WTC11 (cell line): ENCODE data around the gene STRN.

ENCODE experiments used
- AFF4 ChIP-seq: sonication (generic); formaldehyde crosslinking; IDR thresholded peaks from 2 replicates; pipeline ENCODE4 v1.8.1; 2023; ENCODE audit warnings: mild to moderate bottlenecking, missing genetic modification reagents, borderline replicate concordance
- ESRRA ChIP-seq: sonication (generic); formaldehyde crosslinking; IDR thresholded peaks from 2 replicates; pipeline ENCODE4 v1.8.1; 2022; ENCODE audit warnings: mild to moderate bottlenecking, missing genetic modification reagents, borderline replicate concordance
- FOXJ3 ChIP-seq: sonication (generic); formaldehyde crosslinking; IDR thresholded peaks from 2 replicates; pipeline ENCODE4 v1.9.0; 2021; ENCODE audit warnings: missing genetic modification reagents, mild to moderate bottlenecking, borderline replicate concordance
- IRF2 ChIP-seq: sonication (generic); formaldehyde crosslinking; IDR thresholded peaks from 2 replicates; pipeline ENCODE4 v1.8.0; 2022; ENCODE audit warnings: low read depth, missing genetic modification reagents, borderline replicate concordance
- MAX ChIP-seq: sonication (generic); formaldehyde crosslinking; IDR thresholded peaks from 2 replicates; pipeline ENCODE4 v1.8.0; 2022; ENCODE audit warnings: mild to moderate bottlenecking, missing genetic modification reagents
- NFYB ChIP-seq: sonication (generic); formaldehyde crosslinking; conservative IDR thresholded peaks from 2 replicates; pipeline ENCODE4 v1.8.0; 2022; ENCODE audit warnings: low read depth, missing genetic modification reagents
- PRDM15 ChIP-seq: sonication (generic); formaldehyde crosslinking; IDR thresholded peaks from 2 replicates; pipeline ENCODE4 v1.8.0; 2022; ENCODE audit warnings: missing genetic modification reagents
- PRRX2 ChIP-seq: fragments of 250-450 bp; sonication (Bioruptor Pico); IDR thresholded peaks from 2 replicates; pipeline ENCODE4 v1.8.0; 2021; ENCODE audit warnings: mild to moderate bottlenecking
- USF1 ChIP-seq: sonication (generic); formaldehyde crosslinking; IDR thresholded peaks from 2 replicates; pipeline ENCODE4 v1.8.0; 2022; ENCODE audit warnings: mild to moderate bottlenecking, missing genetic modification reagents
- TF ChIP-seq, protein P1 (sequence below): fragments of 200-600 bp; IDR thresholded peaks from 2 replicates; pipeline ENCODE4 v1.8.0; 2022; ENCODE audit warnings: antibody characterized with exemption
- TF ChIP-seq, protein P2 (sequence below): fragments of 250-450 bp; sonication (Bioruptor Pico); IDR thresholded peaks from 2 replicates; pipeline ENCODE4 v1.8.0; 2021; ENCODE audit warnings: mild to moderate bottlenecking
- TF ChIP-seq, protein P3 (sequence below): sonication (generic); formaldehyde crosslinking; IDR thresholded peaks from 2 replicates; pipeline ENCODE4 v1.8.1; 2023; ENCODE audit warnings: mild to moderate bottlenecking, missing genetic modification reagents
- TF ChIP-seq, protein P4 (sequence below): sonication (generic); formaldehyde crosslinking; IDR thresholded peaks from 2 replicates; pipeline ENCODE4 v1.8.0; 2023; ENCODE audit warnings: missing genetic modification reagents, mild to moderate bottlenecking, borderline replicate concordance
- TF ChIP-seq, protein P5 (sequence below): sonication (generic); formaldehyde crosslinking; IDR thresholded peaks from 2 replicates; pipeline ENCODE4 v1.8.1; 2022; ENCODE audit warnings: low read depth, mild to moderate bottlenecking, moderate library complexity, missing genetic modification reagents, borderline replicate concordance

- no peak for TF ChIP-seq NFYB (CRISPR knock-in tag)
- TF ChIP-seq PRDM15, result no peak
- TF ChIP-seq, protein P1, sequence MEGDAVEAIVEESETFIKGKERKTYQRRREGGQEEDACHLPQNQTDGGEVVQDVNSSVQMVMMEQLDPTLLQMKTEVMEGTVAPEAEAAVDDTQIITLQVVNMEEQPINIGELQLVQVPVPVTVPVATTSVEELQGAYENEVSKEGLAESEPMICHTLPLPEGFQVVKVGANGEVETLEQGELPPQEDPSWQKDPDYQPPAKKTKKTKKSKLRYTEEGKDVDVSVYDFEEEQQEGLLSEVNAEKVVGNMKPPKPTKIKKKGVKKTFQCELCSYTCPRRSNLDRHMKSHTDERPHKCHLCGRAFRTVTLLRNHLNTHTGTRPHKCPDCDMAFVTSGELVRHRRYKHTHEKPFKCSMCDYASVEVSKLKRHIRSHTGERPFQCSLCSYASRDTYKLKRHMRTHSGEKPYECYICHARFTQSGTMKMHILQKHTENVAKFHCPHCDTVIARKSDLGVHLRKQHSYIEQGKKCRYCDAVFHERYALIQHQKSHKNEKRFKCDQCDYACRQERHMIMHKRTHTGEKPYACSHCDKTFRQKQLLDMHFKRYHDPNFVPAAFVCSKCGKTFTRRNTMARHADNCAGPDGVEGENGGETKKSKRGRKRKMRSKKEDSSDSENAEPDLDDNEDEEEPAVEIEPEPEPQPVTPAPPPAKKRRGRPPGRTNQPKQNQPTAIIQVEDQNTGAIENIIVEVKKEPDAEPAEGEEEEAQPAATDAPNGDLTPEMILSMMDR, result no peak
- TF ChIP-seq AFF4 (CRISPR knock-in tag), result no peak
- TF ChIP-seq, protein P2, sequence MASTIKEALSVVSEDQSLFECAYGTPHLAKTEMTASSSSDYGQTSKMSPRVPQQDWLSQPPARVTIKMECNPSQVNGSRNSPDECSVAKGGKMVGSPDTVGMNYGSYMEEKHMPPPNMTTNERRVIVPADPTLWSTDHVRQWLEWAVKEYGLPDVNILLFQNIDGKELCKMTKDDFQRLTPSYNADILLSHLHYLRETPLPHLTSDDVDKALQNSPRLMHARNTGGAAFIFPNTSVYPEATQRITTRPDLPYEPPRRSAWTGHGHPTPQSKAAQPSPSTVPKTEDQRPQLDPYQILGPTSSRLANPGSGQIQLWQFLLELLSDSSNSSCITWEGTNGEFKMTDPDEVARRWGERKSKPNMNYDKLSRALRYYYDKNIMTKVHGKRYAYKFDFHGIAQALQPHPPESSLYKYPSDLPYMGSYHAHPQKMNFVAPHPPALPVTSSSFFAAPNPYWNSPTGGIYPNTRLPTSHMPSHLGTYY (CRISPR knock-in tag), result no peak
- TF ChIP-seq, protein P3, sequence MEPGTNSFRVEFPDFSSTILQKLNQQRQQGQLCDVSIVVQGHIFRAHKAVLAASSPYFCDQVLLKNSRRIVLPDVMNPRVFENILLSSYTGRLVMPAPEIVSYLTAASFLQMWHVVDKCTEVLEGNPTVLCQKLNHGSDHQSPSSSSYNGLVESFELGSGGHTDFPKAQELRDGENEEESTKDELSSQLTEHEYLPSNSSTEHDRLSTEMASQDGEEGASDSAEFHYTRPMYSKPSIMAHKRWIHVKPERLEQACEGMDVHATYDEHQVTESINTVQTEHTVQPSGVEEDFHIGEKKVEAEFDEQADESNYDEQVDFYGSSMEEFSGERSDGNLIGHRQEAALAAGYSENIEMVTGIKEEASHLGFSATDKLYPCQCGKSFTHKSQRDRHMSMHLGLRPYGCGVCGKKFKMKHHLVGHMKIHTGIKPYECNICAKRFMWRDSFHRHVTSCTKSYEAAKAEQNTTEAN (CRISPR knock-in tag), result no peak
- TF ChIP-seq PRRX2 (CRISPR knock-in tag), result no peak
- TF ChIP-seq ESRRA (CRISPR knock-in tag), result no peak
- TF ChIP-seq IRF2 (CRISPR knock-in tag), result no peak
- no peak for TF ChIP-seq MAX (CRISPR knock-in tag)
- TF ChIP-seq USF1 (CRISPR knock-in tag), result no peak
- TF ChIP-seq, protein P4, sequence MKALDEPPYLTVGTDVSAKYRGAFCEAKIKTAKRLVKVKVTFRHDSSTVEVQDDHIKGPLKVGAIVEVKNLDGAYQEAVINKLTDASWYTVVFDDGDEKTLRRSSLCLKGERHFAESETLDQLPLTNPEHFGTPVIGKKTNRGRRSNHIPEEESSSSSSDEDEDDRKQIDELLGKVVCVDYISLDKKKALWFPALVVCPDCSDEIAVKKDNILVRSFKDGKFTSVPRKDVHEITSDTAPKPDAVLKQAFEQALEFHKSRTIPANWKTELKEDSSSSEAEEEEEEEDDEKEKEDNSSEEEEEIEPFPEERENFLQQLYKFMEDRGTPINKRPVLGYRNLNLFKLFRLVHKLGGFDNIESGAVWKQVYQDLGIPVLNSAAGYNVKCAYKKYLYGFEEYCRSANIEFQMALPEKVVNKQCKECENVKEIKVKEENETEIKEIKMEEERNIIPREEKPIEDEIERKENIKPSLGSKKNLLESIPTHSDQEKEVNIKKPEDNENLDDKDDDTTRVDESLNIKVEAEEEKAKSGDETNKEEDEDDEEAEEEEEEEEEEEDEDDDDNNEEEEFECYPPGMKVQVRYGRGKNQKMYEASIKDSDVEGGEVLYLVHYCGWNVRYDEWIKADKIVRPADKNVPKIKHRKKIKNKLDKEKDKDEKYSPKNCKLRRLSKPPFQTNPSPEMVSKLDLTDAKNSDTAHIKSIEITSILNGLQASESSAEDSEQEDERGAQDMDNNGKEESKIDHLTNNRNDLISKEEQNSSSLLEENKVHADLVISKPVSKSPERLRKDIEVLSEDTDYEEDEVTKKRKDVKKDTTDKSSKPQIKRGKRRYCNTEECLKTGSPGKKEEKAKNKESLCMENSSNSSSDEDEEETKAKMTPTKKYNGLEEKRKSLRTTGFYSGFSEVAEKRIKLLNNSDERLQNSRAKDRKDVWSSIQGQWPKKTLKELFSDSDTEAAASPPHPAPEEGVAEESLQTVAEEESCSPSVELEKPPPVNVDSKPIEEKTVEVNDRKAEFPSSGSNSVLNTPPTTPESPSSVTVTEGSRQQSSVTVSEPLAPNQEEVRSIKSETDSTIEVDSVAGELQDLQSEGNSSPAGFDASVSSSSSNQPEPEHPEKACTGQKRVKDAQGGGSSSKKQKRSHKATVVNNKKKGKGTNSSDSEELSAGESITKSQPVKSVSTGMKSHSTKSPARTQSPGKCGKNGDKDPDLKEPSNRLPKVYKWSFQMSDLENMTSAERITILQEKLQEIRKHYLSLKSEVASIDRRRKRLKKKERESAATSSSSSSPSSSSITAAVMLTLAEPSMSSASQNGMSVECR (CRISPR knock-in tag), result no peak
- TF ChIP-seq FOXJ3, result no peak
- TF ChIP-seq, protein P5, sequence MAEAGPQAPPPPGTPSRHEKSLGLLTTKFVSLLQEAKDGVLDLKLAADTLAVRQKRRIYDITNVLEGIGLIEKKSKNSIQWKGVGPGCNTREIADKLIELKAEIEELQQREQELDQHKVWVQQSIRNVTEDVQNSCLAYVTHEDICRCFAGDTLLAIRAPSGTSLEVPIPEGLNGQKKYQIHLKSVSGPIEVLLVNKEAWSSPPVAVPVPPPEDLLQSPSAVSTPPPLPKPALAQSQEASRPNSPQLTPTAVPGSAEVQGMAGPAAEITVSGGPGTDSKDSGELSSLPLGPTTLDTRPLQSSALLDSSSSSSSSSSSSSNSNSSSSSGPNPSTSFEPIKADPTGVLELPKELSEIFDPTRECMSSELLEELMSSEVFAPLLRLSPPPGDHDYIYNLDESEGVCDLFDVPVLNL, result no peak
These were observed 87.9 kb downstream of the STRN start for GRCh38 chr2:36878429-36878828.
